COLO829 (cell line): ENCODE measurements around the gene TBC1D8.
"Not testable (repeated sequence)": the region's sequence is repeated elsewhere in the genome, so short reads cannot be mapped to it uniquely, and the experiment has no call there.

Experiments
- DNase-seq: peaks from one replicate; pipeline ENCODE4 v3.0.0; 2012; ENCODE audit warnings: low spot score

Gene TBC1D8

DNA sequence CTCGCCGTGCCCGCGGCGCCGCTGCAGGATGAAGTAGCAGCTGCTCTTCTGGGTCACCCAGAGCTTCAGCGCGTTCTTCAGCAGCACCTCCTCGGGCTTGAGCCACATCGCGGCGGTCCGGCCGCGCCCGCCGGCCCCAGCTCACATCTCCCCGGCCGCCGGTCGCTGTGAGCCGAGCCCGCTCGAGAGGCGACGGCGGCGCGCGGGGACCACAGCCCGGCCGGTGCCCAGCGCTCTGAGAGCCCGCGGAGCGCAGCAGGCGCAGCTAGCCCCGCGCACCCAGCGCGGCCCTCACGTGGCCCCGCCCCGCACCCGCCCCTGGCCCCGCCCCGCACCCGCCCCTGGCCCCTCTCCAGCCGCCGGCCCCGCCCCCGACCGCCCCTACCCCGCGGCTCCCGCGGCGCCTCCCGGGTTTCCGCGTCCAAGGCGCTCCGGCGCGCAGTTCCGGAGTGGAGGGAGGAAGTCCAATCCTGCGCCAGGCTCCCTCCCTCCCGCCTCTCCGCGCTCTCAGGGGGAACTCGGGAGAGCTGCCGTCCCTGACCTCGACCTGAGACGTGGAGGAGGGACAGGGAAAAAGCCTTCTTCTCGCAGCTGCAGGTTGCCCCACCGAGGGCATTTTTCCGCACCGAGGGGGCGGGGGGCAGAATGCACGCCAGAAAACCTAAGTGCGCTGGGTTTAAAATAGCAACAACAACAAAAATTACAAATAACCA is at the start of gene TBC1D8:
Gene TBC1D8 (minus strand): TSS at position 237 of the 713 bp plus-strand sequence. CDS start 129 bp downstream, at position 108.
- DNase-seq, result peak; percentile 88

DNA sequence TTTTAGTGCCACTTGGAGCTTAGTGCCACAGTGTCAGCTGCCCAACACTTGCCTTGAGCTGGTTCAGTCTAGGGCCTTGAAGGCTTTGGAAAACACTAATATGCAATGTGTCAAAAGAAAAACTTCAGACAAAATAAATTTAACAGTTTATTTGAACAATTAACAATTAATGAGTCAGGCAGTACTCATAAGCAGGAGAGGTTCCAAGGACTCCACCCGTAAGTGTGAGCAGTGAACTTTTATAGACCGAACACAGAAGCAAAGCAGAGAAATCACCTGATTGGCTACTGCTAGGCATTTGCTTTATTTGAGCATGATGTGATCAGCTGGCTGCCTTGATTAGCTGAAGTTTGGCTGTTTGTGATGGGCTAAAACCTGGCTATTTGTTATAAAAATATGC is 49.5 kb upstream of the TBC1D8 start:
- no peak for DNase-seq

DNA sequence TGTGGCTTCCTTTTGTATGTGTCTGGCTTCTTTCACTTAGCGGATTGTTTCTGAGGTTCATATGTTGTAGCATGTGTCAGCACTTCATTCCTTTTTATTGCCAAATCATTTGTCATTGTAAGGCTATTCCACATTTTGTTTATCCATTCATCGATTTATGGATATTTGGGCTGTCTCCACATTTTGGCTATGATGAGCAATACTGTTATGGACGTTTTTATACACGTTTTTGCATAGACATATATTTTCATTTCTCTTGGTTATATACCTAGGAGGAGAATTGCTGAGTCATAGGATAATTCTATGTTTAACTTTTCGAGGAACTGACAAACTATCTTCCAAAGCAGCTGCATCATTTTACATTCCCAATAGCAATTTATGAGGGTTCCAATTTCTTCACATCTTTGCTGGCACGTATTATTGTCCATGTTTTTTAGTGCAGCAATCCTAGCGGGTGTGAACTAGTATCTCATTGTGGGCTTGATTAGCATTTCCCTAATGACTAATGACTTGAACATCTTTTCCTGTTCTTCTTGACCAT is 48.1 kb upstream of the TBC1D8 start:
- no peak for DNase-seq

- no peak for DNase-seq
These were observed 46.6 kb upstream of the TBC1D8 start for GRCh38 chr2:101197814-101198213.

DNA sequence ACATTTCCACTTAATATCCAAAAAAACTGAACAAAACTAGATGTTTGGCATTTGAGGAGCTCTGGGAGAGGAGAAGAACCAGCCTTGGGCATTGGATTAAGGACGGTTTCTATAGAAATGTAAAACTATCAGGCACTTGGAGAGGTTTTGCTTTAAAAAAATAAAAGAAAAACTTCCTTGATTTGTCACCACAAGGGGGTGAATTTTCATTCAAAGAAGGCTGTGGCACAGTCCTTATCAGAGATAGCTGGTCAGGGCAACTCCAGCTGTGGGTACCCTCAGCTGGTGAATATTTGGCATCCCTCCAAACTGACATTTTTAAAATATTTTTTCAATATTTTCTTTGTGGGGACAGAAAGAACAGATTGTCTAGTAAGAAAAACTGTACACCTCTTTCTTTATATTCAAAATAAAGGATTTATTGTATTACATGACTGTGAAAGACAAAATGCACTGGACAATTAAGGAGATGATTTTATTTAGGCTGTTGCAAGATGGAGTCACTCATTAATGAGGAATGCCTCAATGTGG is 46.1 kb upstream of the TBC1D8 start:
- DNase-seq, result no peak

GRCh38 chr2:101195871-101196661 is 44.9 kb upstream of the TBC1D8 start:
- DNase-seq, result no peak

DNA sequence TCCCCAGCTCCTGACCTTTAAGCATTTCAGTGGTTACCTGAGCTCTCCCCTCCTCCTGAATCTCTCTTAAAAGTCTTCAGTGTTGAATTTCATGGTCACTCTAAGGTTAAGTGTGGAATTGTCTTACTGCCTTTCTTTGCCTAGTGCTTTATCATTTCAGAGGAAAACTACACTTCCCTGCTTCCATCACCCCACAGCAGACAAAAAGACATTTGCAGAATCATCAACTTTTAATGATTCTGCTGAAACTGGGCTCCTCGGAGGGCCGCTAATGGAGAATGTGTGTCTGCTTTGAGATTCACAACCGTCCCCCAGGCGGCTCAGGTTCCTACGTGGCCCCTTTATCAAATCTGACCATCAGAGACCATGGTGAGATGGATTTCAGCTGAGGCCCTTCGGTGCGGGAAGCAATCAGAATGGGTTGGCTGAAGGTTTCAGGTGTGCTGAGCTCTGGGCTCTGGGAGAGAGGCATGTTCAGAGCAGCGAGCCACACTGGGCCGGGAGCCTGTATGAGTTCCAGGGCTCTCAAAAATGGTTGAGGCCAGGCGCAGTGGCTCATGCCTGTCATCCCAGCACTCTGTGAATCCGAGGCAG is 41.9 kb upstream of the TBC1D8 start:
- DNase-seq, result no peak

GRCh38 chr2:101190747-101191516 is 39.8 kb upstream of the TBC1D8 start:
- DNase-seq, result no peak

DNA sequence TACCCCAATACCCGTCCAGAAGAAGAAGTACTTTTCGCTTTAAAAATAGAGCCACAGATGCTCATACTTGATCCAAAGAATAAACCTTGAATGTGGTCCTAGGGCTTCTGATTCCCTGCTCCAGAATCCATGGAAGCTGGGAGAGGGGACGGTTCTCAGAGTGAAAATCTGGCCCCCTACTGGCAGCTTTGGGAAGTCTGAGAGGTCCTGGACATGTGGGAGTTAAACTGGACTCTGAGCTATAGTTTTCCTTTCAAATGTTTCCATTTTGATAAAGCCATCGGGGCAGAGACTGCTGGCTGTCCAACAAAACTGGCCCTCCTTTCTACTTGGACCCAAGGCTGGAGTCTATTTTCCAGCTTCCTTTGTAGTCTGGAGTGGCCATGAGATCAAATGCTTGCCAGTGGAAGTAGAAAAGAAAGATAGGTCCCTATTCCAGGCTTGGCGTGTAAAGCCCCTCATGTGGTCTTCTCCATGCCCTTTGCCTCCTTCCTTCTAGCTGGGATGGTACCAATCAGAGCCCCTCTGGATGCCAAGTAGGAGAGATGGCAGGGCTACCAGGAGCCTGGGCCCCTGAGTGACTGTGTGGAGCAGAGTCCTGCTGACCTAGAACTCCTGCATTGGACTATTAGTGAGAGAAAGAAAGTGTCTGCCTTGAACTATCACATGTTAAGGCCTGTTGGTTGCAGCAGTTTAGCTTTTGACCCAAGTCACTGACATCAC is 37.7 kb upstream of the TBC1D8 start:
- DNase-seq, result no peak

GRCh38 chr2:101187131-101187530 is 35.9 kb upstream of the TBC1D8 start:
- no peak for DNase-seq

DNA sequence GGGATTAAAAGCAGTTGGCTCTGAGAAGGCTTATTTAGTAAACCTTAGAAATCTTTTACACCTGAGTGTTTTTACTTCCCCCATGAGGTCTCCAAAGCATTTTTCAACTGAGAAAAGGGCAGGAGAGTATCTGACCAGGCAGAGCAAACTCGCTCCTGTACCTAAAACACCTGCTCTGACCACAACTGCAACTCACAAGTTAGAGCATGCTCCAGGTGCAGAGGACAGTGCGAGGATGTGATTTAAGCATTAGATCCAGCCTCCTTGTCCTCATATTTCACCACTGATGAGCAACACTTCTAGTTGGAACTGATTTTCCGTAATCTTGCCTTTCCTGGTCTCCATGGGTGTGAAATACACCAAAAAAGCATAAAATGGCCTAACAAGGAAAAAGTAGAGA is 34.5 kb upstream of the TBC1D8 start:
- no peak for DNase-seq

DNA sequence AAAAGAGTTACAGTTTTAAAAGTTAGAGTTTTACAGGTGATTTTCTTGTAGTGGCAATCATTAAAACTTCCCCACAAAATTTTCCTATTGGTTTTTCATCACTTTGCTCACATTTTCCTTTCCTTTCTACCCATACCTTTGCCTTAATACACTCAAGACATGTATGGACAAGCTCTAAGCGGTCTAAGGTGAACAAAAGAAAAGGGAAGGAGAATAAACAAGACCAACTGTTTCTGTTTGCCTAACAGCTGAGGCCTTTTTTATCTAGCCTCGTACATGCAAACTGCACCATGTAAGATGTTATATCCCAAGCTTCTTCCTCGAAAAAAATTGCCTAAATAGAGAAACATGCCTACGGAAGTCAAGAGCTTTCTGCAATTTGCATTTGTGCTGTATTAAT is 33.9 kb upstream of the TBC1D8 start:
- DNase-seq, result no peak

DNA sequence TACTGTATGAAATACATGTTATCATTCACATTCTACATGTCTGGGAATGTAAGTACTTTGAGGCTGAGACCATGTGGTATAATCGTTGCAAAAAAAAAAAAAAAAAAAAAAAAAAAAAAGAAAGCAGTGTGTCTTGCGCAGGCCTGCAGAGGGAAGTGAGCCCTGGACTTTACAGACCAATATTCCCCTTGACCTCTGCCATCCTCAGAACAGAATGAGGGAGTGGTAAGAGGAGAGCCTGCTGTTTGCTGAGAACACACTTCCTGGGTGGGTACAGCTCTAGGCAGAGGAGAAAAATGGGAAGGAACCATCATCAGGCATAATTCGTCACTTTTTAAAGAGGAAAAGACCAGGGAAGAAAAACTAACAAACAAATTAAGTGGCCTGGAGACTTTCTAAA is 28.8 kb upstream of the TBC1D8 start:
- DNase-seq, result no peak

GRCh38 chr2:101176803-101177202 is 25.6 kb upstream of the TBC1D8 start:
- no peak for DNase-seq

DNA sequence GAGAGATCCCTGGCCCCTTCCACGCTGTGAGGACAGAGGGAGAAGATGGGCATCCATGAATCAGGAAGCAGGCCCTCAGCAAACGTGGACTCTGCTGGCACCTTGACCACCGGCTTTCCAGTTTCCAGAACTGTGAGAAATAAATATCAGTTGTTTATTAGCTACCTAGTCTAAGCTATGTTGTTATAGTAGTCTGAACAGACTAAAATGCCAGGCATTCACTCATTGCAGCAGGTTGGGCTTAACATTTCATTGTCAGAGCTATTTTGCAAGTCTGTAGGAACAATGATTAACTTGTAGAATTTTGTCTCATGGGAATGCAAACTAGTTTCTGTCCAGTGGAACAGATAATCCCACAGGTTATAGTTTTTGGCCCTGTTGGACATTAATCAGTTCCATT is 24.8 kb upstream of the TBC1D8 start:
- no peak for DNase-seq

DNA sequence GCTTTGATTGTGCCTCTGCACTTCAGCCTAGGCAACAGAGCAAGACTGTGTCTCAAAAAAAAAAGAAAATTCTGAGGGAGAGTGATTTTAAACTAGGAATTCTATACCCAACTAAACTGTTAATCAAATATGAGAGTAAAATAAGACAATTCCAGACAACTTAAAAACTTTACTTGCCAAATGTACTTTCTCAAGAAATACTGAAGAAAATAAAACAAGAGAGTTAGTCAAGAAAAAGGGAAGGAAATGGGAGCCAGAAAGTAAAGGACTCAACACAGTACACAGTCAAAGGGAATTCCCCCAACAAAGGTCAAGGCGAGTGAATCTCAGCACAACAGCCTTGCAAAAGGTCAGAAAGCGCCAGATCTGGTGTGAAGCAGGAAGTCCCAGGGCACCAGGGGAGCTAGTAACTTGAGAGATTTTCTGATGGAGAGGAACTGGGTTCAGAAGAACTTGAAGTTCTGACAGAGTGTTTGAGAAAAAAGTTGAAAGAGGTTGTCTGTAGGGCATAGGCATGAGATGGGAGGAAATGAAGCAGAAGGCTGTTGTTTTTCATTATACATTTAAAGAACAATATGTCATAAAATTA is 22.6 kb upstream of the TBC1D8 start:
- no peak for DNase-seq

DNA sequence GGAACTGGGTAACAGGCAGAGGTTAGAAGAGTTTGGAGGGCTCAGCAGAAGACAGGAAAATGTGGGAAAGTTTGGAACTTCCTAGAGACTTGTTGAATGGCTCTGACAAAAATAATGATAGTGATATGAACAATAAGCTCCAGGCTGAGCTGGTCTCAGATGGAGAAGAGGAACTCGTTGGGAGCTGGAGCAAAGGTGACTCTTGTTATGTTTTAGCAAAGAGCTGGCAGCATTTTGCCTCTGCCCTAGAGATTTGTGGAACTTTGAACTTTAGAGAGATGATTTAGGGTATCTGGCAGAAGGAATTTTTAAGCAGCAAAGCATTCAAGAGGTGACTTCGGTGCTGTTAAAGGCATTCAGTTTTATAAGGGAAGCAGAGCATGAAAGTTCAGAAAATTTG is 18.6 kb upstream of the TBC1D8 start:
- DNase-seq, result not testable (repeated sequence)

GRCh38 chr2:101168706-101169105 is 17.5 kb upstream of the TBC1D8 start:
- no peak for DNase-seq

DNA sequence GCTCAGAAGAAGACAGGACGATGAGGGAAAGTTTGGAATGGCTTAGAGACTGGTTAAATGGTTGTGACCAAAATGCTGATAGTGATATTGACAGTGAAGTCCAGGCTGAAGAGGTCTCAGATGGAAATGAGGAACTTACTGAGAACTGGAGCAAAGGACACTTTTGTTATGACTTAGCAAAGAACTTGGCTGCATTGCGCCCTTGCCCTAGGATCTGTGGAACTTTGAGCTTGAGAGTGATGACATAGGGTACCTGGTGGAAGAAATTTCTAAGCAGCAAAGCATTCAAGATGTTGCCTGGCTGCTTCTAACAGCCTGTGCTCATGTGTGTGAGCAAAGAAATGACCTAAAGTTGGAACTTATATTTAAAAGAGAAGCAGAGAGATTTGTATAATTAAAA is 16.4 kb upstream of the TBC1D8 start:
- not testable (repeated sequence) for DNase-seq

DNA sequence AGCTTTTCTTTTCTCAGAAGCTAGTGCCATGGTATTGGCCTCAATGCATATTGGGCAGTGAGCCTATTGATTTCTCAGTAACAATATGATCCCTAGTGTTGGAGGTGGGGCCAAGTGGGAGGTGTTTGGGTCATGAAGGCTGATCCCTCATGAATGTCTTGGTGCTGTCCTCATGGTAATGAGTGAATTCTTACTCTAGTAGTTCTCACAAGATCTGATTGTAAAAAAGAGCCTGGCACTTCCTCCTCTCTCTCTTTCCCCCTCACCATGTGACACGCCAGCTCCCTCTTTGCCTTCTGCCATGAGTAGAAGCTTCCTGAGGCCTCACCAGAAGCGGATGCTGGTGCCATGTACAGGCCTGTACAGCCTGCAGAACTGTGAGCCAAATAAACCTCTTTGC is 12.8 kb upstream of the TBC1D8 start:
- DNase-seq, result no peak
